HL-60 (cell line): ENCODE results near the gene LRRC46.

Experiments used
- CTCF ChIP-seq: IDR thresholded peaks from one replicate; pipeline ENCODE4 v1.5.1; 2011; ENCODE audit warnings: low read length, control low read depth, inconsistent platforms; ENCODE audit not compliant: insufficient read depth
- GABPA ChIP-seq: IDR thresholded peaks from 2 replicates; pipeline ENCODE4 v1.6.1; 2012; ENCODE audit warnings: low read depth
- POLR2AphosphoS5 ChIP-seq: IDR thresholded peaks from 2 replicates; pipeline ENCODE4 v1.6.1; 2012; ENCODE audit warnings: low read depth
- REST ChIP-seq: IDR thresholded peaks from 2 replicates; pipeline ENCODE4 v1.6.1; 2012; ENCODE audit warnings: low read depth; ENCODE audit not compliant: insufficient replicate concordance

GRCh38 chr17:47844227-47844626 lies 12.8 kb downstream of the LRRC46 start:
- TF ChIP-seq CTCF (no peak), REST (no peak), POLR2AphosphoS5 (no peak), GABPA (no peak)
